Measurements from ENCODE around the gene SLC13A3. TPM values are rescaled to one million over a fixed set of nuclear protein-coding genes. Genes with fewer than 3 reads are reported as not detected.

Gene SLC13A3
- total and polyA plus RNA-seq, 8 donors = 2.4 to 10.4 (median 8.8) TPM

DNA sequence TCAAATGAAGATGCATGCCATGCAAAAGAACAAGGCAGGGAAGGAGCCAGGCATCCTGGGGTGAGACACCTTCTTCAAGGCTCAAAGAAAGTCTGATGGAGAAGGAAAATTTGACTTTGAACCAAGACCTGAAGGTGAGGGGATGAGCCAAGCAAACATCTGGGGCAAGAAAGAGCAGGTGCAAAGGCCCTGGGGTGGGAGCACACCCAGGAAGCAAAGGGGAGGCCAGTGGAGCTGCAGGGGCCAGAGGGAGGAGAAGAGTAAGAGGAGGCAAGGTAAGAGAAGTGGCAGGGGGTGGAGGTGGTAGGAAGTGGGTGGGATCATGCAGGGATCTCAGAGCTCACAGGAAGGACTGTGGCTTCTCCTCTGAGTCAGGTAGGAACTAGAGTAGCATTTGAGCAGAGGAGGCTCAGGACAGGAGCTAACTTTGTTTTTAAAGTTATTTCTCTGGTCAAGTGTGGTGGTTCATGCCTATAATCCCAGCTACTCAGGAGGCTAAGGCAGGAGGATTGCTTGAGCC lies 49.6 kb downstream of the SLC13A3 start:
- intact Hi-C loops (cut with DNase I) = no loop called here
- Histone ChIP-seq H3K4me3 (no peak overlapping the region), H3K27me3 (no peaks in the 10 kb centered on the region), H3K9me3 (no peaks in the 10 kb centered on the region), H3K4me1 (no peaks in the 10 kb centered on the region), H3K27ac (no peak overlapping the region), H3K36me3 (no peaks in the 10 kb centered on the region)
- DNase-seq (no peak), ATAC-seq (no peak)
- TF ChIP-seq, protein P1, sequence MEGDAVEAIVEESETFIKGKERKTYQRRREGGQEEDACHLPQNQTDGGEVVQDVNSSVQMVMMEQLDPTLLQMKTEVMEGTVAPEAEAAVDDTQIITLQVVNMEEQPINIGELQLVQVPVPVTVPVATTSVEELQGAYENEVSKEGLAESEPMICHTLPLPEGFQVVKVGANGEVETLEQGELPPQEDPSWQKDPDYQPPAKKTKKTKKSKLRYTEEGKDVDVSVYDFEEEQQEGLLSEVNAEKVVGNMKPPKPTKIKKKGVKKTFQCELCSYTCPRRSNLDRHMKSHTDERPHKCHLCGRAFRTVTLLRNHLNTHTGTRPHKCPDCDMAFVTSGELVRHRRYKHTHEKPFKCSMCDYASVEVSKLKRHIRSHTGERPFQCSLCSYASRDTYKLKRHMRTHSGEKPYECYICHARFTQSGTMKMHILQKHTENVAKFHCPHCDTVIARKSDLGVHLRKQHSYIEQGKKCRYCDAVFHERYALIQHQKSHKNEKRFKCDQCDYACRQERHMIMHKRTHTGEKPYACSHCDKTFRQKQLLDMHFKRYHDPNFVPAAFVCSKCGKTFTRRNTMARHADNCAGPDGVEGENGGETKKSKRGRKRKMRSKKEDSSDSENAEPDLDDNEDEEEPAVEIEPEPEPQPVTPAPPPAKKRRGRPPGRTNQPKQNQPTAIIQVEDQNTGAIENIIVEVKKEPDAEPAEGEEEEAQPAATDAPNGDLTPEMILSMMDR (IDR thresholded peaks at IDR 0.05) = no peak

DNA sequence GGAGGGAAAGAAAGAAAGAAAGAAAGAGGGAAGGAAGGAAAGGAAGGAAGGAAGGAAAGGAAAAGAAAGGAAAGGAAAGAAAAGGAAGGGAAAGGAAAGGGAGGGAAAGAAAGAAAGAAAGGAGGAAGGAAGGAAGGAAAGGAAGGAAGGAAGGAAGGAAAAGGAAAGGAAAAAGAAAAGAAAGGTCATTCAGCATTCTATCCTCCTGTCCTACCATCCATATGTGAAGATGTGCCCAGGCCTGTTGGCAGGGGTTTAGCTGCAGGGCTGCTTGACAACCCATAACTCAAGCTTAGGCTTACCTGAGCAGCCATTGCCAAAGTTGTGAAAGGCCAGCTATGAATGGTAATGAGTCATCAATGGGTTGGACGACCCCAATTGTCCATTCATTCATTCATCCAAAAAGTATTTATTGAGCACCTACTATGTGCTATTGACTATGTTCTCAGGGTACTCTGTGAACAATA lies 50.9 kb downstream of the SLC13A3 start:
- H3K36me3 ChIP-seq = no peaks in the 10 kb centered on the region
- TF ChIP-seq, protein P1 (IDR thresholded peaks at IDR 0.05) = no peak
- H3K4me3 ChIP-seq = no peak overlapping the region
- H3K27me3 ChIP-seq = no peaks in the 10 kb centered on the region
- DNase-seq = no peak
- no peaks in the 10 kb centered on the region for H3K9me3 ChIP-seq
- no peaks in the 10 kb centered on the region for H3K4me1 ChIP-seq
- ATAC-seq = no peak
- no peak overlapping the region for H3K27ac ChIP-seq
- intact Hi-C loops (cut with DNase I) = no loop called here

DNA sequence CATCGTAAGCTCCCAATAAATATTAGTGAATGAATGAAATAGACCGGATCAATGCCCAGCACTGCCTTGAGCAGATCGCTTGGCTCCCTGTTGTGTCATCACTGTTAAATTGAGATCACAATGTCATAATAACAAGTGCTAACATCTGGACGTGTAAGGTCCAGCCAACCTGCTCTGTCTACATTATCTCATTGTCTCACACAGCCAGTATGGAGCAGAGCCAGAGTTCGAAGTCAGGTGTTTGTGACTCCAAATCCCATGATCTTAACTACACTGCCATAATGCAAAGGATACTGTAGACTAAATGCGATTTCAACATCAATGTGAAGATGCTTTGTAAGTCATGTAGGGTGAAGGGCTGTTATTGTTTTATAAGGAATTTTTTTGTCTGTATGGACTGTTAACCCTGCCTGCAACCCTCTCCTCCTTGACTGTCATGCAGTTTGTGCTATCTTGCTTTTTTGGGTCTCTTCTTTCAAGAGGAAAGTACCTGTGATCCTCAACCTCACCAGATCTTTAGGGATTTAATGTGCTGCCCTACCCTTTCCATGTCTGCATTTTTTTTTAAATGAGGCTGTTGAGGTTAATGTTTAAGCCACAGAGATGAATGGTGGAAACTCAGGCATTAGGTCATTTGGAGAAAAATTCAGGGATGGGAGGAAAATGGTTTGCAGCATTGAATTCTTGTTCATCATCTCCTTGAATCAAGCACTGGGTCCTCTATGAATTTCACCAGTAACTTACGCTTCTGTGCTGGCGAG lies 51.9 kb downstream of the SLC13A3 start:
- Histone ChIP-seq H3K9me3 (no peaks in the 10 kb centered on the region), H3K27me3 (no peaks in the 10 kb centered on the region), H3K36me3 (no peaks in the 10 kb centered on the region), H3K27ac (no peak overlapping the region), H3K4me3 (no peak overlapping the region), H3K4me1 (no peaks in the 10 kb centered on the region)
- ATAC-seq = no peak
- TF ChIP-seq, protein P1 (IDR thresholded peaks at IDR 0.05) = no peak
- intact Hi-C loops (cut with DNase I) = no loop called here
- DNase-seq = no peak

DNA sequence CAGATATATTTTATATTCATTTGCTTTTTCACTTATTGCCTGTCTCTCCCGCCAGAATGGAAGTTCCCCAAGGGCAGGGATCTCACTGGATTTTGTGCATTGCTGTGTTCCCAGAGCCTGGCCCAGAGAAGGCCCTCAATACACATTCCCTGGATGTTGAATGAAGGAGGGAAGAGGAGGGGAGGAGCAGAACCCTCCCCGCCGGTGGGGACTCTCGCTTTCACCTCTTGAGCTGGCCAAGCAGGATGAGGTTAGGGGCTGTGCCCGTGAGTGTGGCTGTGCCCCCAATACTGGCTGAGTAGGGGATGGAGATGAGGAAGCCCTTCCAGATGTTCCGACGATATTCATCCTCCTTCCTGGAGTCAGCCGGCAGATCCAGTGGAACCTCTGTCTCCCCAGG lies 55.3 kb downstream of the SLC13A3 start:
- Histone ChIP-seq H3K27me3 (no peaks in the 10 kb centered on the region), H3K4me1 (no peaks in the 10 kb centered on the region), H3K4me3 (no peak overlapping the region), H3K27ac (no peak overlapping the region), H3K9me3 (no peaks in the 10 kb centered on the region), H3K36me3 (no peaks in the 10 kb centered on the region)
- TF ChIP-seq, protein P1 (IDR thresholded peaks at IDR 0.05) = no peak
- DNase-seq (no peak), ATAC-seq (no peak)
- intact Hi-C loops (cut with DNase I) = no loop called here

DNA sequence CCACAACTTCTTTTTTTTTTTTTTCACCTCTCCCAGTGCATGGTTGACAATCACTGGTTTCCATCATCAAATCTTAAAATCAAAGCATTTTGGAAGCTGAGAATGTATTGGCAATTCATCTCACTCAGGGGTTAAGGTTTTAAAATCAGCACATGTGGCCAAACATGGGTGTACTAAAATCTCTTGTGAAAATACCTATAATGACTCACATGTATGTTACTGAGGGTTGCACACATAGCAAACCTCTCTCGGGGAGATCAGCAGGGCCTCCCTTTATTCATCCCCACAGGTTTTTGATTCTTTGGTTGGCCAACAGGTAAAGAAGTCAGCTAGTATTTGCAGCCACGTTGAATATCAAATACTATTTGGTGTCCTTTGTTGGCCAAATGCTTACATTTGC lies 56.5 kb downstream of the SLC13A3 start:
- TF ChIP-seq, protein P1 (IDR thresholded peaks at IDR 0.05) = no peak

More for the DNA sequence above, 56.5 kb downstream of the SLC13A3 start:
- DNase-seq (no peak), ATAC-seq (no peak)
- H3K36me3 ChIP-seq = no peaks in the 10 kb centered on the region
- H3K27me3 ChIP-seq = no peaks in the 10 kb centered on the region
- H3K4me1 ChIP-seq = no peaks in the 10 kb centered on the region
- H3K9me3 ChIP-seq = no peaks in the 10 kb centered on the region
- H3K4me3 ChIP-seq = no peak overlapping the region
- H3K27ac ChIP-seq = no peak overlapping the region
- intact Hi-C loops (cut with DNase I) = no loop called here
